AG04449 (cell line): ENCODE measurements around the gene NUMB.

ENCODE experiments used
- CTCF ChIA-PET: fragments of 350-600 bp; formaldehyde crosslinking; extraction: SDS; loops from one replicate; lab custom pipeline; 2021; ENCODE audit warnings: antibody characterized with exemption; lab: Yijun Ruan, JAX
- POLR2A ChIA-PET: fragments of 400-600, 350-600 bp; formaldehyde crosslinking; extraction: SDS; loops from one replicate; lab custom pipeline; 2020; ENCODE audit warnings: antibody characterized with exemption, inconsistent platforms; lab: Yijun Ruan, JAX
- DNase-seq: peaks from one replicate; pipeline ENCODE4 v3.0.0-alpha.2; 2010; ENCODE audit warnings: low read depth, low spot score
- H3K4me3 ChIP-seq: 2 replicates; pipeline ENCODE4 v1.5.1; 2011; ENCODE audit warnings: low read depth, mild to moderate bottlenecking, control low read depth, low read length
- TF ChIP-seq, protein P1 (sequence below): IDR thresholded peaks from one replicate; pipeline ENCODE4 v1.5.1; 2011; ENCODE audit warnings: mild to moderate bottlenecking, moderate library complexity, low read length, control low read depth, inconsistent platforms; ENCODE audit not compliant: insufficient read depth; ENCODE audit errors: missing control alignments

Gene NUMB

DNA sequence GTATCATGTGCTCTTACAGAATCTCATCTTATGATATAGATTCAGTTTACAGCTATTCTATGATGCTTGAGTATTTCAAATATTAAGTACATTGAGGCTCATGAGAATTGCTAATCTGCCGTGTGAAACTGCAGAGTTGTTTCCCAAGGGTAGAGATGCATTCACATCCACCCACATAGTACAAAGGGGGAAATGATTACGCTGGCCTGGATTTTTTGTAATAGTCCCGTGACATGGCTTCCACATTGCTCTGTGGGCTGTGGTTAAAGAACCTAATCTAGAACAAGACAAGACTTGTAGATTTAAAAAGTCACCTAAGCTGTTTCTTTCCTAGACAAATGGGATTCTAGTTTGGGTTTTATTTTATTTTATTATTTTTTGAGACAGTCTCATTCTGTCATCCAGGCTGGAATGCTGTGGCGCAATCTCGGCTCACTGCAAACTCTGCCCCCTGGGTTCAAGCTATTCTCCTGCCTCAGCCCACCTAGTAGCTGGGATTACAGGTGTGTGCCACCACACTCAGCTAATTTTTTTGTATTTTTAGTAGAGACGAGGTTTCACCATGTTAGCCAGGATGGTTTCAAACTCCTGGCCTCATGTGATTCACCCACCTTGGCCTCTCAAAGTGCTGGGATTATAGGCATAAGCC, 19.4 kb upstream of the NUMB start:
- TF ChIP-seq, protein P1, sequence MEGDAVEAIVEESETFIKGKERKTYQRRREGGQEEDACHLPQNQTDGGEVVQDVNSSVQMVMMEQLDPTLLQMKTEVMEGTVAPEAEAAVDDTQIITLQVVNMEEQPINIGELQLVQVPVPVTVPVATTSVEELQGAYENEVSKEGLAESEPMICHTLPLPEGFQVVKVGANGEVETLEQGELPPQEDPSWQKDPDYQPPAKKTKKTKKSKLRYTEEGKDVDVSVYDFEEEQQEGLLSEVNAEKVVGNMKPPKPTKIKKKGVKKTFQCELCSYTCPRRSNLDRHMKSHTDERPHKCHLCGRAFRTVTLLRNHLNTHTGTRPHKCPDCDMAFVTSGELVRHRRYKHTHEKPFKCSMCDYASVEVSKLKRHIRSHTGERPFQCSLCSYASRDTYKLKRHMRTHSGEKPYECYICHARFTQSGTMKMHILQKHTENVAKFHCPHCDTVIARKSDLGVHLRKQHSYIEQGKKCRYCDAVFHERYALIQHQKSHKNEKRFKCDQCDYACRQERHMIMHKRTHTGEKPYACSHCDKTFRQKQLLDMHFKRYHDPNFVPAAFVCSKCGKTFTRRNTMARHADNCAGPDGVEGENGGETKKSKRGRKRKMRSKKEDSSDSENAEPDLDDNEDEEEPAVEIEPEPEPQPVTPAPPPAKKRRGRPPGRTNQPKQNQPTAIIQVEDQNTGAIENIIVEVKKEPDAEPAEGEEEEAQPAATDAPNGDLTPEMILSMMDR = no peak
- CTCF ChIA-PET = interaction anchor here (1.0 to 12.8 kb wide), 6 partner anchors 8 to 303 kb away, joined by 3 to 270 read pairs (median 4); no protein-coding TSS in a partner anchor
- H3K4me3 ChIP-seq = no peak overlapping the region
- no peak for DNase-seq
- POLR2A ChIA-PET = no interaction called here

DNA sequence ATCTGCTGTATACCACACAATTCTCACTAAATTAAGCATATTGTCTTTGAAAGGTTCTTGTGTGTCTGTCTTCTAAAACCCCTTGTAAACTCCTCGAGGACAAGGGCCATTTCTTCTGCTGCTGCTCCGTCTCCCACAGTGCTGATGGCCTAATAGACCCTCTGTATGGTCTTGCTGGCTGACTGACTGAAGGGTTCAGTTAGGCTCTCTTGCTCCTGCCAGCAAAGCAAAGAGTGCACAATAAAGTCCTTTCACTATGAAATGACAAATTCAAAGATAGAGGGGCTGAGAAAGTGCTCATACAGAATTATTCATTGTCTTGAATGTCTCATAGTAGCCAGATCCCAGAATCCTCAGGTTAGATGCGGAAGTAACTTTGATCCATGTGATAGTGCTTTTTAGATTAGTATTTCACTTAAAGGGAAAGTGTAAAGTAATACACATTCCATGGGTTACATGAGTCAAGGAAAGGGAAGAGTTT, 18.1 kb upstream of the NUMB start:
- TF ChIP-seq, protein P1 = no peak
- CTCF ChIA-PET = interaction anchor here (1.0 to 12.8 kb wide), 5 partner anchors 157 to 306 kb away, joined by 3 to 270 read pairs (median 4); no protein-coding TSS in a partner anchor
- POLR2A ChIA-PET = no interaction called here
- no peak for DNase-seq
- no peak overlapping the region for H3K4me3 ChIP-seq

DNA sequence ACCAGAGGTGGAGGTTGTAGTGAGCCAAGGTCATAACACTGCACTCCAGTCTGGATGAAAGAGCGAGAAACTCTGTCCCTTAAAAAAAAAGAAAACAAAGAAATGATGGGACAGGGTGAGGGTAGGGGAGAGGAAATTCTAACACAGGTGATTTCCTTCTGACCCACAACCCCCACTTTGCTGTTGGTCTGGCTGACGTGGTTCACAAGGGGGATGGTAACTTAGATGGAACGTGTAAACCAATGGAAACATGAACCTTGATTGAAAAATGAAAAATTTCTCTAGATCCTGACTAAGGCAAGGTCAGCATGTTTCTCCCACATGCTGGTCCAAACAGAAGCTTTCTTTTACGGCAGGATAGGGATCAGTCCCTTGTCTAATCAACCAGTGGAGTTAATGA, 16.6 kb upstream of the NUMB start:
- DNase-seq = no peak
- ChIA-PET CTCF (interaction anchor here (1.0 to 12.8 kb wide), 3 partner anchors 164 to 300 kb away, joined by 3 to 270 read pairs (median 133); no protein-coding TSS in a partner anchor), POLR2A (no interaction called here)
- TF ChIP-seq, protein P1 = no peak
- H3K4me3 ChIP-seq = no peak overlapping the region

DNA sequence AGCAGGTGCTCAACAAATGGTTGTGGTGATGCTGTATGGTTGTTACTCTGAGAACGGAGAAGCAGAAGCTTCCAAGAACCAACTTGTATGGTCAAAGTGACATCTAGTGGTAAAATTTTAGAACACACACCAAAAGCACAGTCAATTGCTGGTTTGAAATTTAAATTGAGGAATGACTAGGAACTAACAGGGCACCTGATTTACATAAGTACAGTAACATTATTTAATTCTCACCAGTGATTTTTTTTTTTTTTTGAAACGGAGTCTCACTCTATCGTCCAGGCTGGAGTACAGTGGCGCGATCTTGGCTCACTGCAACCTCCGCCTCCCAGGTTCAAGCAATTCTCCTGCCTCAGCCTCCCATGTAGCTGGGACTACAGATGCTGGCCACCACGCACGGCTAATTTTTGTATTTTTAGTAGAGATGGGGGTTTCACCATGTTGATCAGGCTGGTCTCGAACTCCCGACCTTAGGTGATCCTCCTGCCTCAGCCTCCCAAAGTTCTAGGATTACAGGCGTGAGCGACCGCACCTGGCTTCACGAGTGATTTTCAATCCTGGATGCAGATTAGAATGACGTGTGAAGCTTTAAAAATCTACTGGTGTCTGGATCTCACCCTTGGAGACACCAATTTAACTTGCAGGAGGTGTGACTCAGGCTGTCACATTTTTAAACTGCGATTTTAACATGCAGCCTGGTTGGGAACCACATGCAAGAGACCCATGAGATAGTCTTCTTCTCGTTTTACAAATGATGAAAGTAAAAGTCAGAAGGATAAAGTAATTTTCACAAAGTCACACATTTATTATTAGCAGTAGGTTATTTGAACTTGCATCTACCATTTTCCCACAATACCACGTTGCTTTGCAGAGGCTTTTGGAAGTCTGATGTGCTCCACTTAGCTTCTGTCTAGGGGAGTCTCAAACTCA, 14.1 kb upstream of the NUMB start:
- TF ChIP-seq, protein P1 = peak; percentile 50
- ChIA-PET CTCF (interaction anchor here (0.6 to 12.8 kb wide), 53 partner anchors 9 to 959 kb away, joined by 3 to 270 read pairs (median 5); partner anchors contain the start of genes NUMB and RIOX1), POLR2A (interaction anchor here (0.5 to 1.2 kb wide), 2 partner anchors 11 to 66 kb away, joined by 3 read pairs; no protein-coding TSS in a partner anchor)
- no peak overlapping the region for H3K4me3 ChIP-seq
- DNase-seq = no peak

DNA sequence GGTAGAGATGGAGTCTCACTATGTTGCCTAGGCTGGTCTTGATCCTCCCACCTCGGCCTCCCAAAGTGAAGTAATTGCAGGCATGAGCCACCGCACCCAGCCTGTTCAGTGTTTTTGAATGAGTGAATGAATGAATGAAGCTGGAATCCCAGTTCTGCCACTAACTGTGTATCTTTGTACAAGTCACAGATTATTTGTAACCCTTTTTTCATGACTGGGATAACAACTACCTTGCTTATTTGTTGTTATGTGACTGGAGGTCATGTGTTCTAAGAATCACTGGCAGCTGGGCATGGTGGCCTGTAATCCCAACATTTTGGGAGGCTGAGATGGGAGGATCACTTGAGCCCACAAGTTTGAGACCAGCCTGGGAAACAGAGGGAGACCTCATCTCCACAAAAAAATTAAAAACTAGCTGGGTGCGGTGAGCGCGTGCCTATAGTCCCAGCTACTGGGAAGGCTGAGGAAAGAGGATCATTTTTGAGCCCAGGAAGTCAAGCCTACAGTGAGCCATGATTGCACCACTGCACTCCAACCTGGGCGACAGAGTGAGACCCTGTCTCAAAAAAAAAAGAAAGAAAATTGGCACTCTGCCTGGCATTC, 13.3 kb upstream of the NUMB start:
- no peak overlapping the region for H3K4me3 ChIP-seq
- ChIA-PET POLR2A (interaction anchor here (1.2 kb wide), 1 partner anchor 65 kb away, joined by 3 read pairs; no protein-coding TSS in a partner anchor), CTCF (interaction anchor here (0.6 to 12.8 kb wide), 50 partner anchors 9 to 958 kb away, joined by 3 to 270 read pairs (median 5); partner anchors contain the start of genes NUMB and RIOX1)
- no peak for DNase-seq
- TF ChIP-seq, protein P1 = no peak
